GM12892 (cell line): ENCODE results near the gene LRRN2.

ENCODE experiments used
- DNase-seq: peaks from one replicate; pipeline ENCODE4 v3.0.0; 2011; ENCODE audit not compliant: insufficient read length
- FAIRE-seq: peaks from 2 replicates; lab custom pipeline; 2011; peaks lifted over from hg19 to GRCh38; lab: Jason Lieb, UNC
- POLR2A ChIP-seq: IDR thresholded peaks from 2 replicates; pipeline ENCODE4 v1.6.1; 2011; ENCODE audit warnings: low read depth, low read length, control low read depth
- POLR2AphosphoS5 ChIP-seq: IDR thresholded peaks from 2 replicates; pipeline ENCODE4 v1.6.1; 2011; ENCODE audit warnings: low read depth, low read length, control low read depth
- TAF1 ChIP-seq: IDR thresholded peaks from 2 replicates; pipeline ENCODE4 v1.6.1; 2011; ENCODE audit warnings: low read depth, mild to moderate bottlenecking, control low read depth, low read length, borderline replicate concordance

The LRRN2 gene

DNA sequence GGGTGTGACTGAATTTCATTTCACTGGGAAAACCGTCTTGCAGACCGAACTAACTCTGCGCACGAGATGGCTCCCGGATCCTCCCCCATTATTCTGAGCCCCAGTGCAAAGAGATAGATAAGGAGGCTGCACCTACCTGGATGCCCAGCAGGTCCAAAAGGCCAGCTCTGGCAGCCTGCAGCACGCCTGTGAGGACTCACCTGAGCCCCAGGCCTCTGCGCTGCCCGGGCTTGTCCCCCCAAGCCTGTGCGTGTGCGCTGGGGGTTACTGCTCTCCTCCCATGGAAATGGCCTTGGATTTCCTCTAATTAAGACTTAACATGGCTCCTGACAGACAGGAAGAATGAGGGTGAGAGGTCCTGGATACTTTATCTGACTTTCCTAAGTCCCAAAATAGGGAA is 85.9 kb downstream of the LRRN2 start:
- DNase-seq, result no peak
- FAIRE-seq, result no peak
- no peak for TF ChIP-seq TAF1
- TF ChIP-seq POLR2A, result no peak
- TF ChIP-seq POLR2AphosphoS5, result no peak

DNA sequence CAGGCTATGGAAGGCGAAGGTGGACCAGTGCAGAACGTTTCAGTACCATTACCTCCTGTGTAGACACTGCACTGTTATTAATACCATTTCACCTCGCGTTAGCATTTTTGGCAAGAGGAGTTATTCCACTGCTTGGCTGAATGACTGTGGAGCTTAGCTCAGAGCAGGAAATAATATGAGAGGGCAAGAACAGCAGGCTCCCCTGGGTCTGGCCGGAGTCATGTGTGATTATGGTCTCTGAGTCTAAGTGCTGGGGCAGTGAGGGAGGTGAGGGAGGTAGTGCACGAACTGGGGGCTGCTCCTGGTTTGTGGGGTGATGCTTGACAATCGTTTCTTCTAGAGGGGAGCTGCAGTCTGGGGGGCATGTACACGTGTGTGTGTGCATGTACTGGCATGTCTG is 86.4 kb downstream of the LRRN2 start:
- FAIRE-seq (no peak), DNase-seq (no peak)
- no peak for TF ChIP-seq TAF1
- TF ChIP-seq POLR2A, result no peak
- TF ChIP-seq POLR2AphosphoS5, result no peak

DNA sequence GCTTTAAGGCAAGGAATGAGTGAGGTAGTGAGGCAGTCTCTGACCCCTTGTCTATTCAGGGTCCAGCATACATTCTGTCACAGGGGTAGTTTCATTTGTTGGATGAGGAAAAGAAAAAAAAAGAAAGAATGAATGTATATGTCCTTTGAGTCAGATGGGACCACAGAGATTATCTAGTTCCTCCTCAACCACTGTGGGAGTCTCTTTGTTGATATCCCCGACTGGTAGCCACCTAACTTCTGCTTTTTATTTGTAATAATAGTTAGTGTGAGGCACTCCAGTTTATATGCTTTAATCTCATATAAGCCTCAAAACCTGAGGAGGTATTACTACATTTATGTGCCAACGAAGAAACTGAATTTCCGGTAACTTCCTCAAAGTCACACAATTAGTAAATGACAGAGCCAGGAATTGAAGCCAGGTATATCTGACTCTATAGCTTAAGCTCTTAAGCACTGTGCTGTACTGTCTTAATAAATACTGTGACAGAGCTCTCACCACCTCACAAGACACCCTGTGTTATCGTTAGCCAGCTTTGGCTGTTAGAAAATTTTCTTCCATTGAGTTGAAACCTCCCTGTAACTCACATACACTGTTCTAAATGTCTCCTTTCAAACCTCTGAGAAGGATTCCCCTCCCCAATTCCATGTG is 87.1 kb downstream of the LRRN2 start:
- DNase-seq, result no peak
- TF ChIP-seq POLR2A (no peak), TAF1 (no peak), POLR2AphosphoS5 (no peak)
- no peak for FAIRE-seq

DNA sequence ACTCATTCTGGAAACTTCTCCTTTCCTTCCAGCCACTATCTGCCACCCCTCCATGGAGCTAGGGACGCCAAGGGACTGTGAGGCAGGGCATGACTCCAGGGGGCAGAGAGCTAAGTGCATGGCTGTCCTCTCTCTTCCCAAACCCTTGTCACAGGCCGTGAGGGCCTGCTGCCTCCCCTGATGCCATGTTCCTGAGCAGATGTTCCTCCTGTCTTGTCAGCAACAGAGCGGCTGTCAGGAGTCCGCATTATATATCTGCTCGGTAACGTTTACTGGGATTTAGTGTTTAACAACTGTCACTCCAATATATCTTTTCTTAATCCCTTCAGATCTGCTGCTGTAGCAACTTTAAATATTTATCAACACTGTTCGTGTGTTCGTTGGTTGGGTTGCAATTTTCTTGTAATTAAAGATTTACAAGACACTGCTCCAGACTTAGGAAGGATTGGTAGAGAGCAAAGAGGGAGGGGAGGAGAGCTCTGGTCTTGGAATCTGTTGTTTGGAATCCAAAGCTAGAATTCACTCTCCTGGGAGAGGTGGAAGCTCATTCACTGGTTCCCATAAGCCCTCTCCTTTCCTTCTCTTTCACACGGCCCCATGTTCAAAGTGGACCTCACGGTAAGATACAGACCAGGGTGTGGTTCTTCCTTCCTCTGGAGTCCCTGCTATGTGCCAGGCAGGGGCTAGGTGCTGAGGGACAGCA is 93.1 kb downstream of the LRRN2 start:
- FAIRE-seq, result no peak
- no peak for TF ChIP-seq POLR2A
- TF ChIP-seq TAF1, result no peak
- no peak for TF ChIP-seq POLR2AphosphoS5
- no peak for DNase-seq

DNA sequence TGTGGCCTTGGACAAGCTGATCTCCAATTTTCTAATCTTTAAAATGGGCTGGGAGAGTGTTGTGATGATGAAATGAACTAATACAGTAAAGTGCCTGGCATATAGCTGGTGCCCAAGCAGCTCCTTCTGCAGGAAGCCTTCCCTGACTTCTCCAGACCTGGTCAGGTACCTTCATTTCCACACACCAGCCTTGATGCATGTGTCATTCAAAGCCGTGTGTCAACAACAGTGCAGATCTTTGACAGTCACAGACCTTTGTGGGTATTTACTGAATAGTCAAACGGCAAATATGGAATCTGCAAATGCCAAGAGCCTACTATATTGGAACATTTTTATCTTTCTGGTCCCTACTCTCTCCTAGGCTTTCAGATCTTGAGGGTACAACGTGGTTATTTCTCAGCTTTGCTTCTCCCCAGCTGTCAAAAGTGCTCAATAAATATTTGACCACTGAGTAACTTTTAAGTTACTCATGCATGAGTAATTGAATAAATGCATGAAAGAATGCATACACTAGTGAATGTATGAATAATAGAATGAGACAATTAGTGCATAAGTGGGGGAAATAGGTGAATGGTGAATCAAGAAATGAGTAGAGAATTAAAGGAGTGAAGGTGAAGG is 94.0 kb downstream of the LRRN2 start:
- no peak for FAIRE-seq
- TF ChIP-seq POLR2A (no peak), POLR2AphosphoS5 (no peak), TAF1 (no peak)
- no peak for DNase-seq

DNA sequence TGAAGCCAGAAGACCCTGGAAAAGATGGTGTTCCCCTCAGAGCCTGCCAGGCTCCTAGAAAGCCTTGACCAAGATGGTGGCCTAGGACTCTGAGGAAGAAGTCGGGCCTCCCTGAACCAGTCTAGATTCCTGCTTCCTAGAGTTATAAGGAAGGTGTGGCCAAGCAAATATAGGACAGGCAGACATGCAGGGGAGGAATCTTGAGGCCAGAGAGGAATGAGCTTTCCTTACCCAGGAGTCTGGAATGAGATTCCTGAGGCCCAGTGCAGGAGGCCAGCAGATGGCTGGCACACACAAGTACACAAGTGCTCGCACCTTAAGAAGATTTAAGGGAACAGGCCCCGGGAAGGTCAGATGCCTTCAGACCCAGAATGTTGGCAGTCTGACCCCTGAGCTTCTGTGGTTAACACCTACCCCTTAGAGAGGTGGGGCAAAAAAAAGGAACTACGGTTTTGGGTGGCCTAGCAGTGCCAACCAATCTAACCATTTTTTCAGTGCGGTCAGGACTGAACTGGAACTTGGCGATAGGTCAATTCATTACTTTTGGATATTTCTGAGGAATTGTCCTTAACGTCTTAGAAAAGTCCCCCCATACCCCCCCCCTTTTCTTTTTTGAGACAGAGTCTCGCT is 96.0 kb downstream of the LRRN2 start:
- FAIRE-seq (no peak), DNase-seq (no peak)
- TF ChIP-seq POLR2A (no peak), TAF1 (no peak), POLR2AphosphoS5 (no peak)

DNA sequence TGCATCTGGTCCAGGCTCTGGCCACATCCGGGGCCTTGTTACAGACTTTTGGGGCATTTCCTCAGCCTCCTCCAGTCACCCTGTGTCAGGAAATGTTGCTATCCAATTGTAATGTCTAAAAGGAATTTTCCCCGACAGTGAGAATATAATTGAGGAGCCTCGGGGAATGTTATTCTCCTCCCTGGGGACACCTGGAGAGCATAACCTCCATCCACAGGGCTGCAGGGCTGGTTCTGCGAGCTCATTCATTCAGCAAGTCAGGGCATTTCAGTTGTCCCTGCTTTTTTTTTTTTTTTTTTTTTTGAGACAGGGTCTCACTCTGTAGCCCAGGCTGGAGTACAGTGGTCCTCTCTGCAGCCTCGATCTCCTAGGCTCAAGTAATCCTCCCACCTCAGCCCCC is 96.7 kb downstream of the LRRN2 start:
- DNase-seq (no peak), FAIRE-seq (no peak)
- TF ChIP-seq TAF1 (no peak), POLR2AphosphoS5 (no peak), POLR2A (no peak)

DNA sequence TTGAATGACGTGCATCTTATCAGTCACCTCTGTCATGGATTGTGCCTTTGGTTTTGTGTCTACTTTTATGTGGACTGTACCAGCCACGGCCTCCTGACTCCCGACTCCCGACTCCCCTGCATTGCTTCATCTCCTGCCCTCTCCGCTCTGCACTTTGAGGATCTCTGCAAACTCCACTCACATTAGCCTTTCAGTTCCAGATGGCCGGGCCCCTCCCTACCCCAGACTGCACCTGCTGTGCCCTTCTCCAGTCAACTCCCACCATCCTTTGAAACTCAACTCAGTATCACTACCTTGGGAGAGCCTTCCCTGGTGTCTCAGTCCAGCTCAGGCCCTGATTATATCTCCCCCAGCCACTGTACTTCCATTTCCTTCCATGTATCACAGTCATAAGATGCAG is 97.9 kb downstream of the LRRN2 start:
- TF ChIP-seq POLR2A (no peak), TAF1 (no peak), POLR2AphosphoS5 (no peak)
- no peak for FAIRE-seq
- DNase-seq, result no peak

DNA sequence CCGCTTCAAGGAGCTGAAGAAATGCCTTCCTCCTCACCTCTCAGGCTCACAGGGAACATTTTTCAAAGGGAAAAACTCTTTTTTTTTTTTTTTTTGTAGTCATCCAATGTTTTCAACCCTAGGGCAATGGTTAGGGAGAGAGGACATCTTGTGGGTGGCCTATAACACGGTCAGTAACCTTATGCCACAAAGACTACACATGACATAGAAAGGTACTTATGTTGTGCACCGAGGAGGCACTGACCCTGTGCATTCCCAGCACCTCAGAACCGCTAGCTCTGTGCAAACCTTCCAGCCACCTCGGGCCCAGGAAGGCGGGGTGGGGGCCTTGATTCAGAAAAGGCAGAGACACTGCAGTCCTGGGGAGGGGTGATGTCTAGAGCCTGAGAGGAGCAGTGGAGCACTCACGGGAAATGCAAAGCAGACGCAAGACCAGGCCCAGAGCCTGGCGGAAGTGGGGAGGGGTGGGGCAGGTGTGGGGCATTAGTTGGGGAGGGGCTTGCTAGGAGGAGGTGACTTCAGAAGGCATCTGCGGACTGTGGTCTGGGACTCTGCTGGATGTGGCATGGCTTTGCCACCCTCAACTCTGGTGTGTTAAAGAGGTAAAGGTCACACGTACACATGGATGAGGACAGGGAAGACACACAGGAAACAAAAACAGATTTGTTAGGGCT is 100.7 kb downstream of the LRRN2 start:
- DNase-seq (no peak), FAIRE-seq (no peak)
- no peak for TF ChIP-seq POLR2AphosphoS5
- TF ChIP-seq POLR2A, result no peak
- no peak for TF ChIP-seq TAF1

DNA sequence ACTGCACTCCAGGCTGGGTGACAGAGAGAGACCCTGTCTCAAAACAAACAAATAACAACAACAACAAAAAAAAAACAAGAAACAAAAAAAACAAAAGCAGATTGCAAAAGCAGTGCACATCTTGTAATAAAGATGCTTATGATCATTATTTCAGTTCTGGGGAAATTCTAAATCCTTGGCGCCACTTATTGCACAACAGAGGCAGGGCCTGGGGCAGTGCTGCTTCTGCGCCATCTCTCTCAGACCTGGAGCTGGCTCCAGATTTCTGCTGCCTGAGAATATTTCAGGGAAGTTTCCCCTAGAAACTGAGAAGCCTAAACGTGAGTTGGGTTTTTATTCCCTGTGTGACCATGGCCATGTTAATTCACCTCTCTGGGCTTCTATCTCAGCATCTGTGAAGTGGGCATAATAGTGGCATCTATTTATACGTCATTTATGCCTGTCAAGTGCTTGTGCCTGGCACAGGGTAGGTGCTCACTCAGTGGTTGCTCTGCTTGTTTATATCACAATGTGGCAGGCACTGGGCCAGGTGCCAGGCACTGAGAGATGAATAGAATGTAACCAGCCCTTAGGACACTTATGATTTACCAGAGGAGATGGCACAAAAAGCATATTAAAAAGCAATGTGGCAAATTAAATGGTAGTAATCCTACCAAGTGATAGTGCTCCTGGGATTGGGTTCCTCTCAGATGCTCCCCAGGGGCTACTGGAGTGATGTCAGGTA is 101.5 kb downstream of the LRRN2 start:
- no peak for FAIRE-seq
- DNase-seq, result no peak
- no peak for TF ChIP-seq POLR2AphosphoS5
- no peak for TF ChIP-seq TAF1
- no peak for TF ChIP-seq POLR2A
